Thymus (tissue), 11 donors: ENCODE data around the gene ATG7. TPM values are rescaled to one million over a fixed set of nuclear protein-coding genes. Genes with fewer than 3 reads are reported as not detected.
A peak's percentile ranks its signal among the peaks of the same experiment; 100 is the strongest.
"Not testable (repeated sequence)": the region's sequence is repeated elsewhere in the genome, so short reads cannot be mapped to it uniquely, and the experiment has no call there.

Experiments used
- DNase-seq, 9 donors: peaks; one replicate each; pipeline ENCODE4 v3.0.0-alpha.2; 2013; ENCODE audit warnings: low spot score in 9 of 9, low read depth in 6 of 9, missing footprints in 1 of 9
- H3K27ac ChIP-seq, 2 donors: one replicate each; pipeline ENCODE4 v1.5.1; 2013; ENCODE audit warnings: control low read depth in 1 of 2, low read depth in 1 of 2, low read length in 1 of 2, mild to moderate bottlenecking in 1 of 2, moderate library complexity in 1 of 2
- H3K27me3 ChIP-seq, 2 donors: one replicate each; pipeline ENCODE4 v1.5.1; 2013; ENCODE audit warnings: low read length in 1 of 2; ENCODE audit not compliant: control insufficient read depth in 2 of 2, insufficient read depth in 1 of 2
- H3K36me3 ChIP-seq, 2 donors: one replicate each; pipeline ENCODE4 v1.5.1; 2013; ENCODE audit warnings: low read length in 1 of 2, mild to moderate bottlenecking in 1 of 2, moderate library complexity in 1 of 2; ENCODE audit not compliant: control insufficient read depth in 2 of 2, insufficient read depth in 2 of 2
- H3K4me1 ChIP-seq, 2 donors: one replicate each; pipeline ENCODE4 v1.5.1; 2013; ENCODE audit warnings: low read length in 2 of 2; ENCODE audit not compliant: control insufficient read depth in 2 of 2, insufficient read depth in 2 of 2
- H3K4me3 ChIP-seq, 2 donors: one replicate each; pipeline ENCODE4 v1.5.1; 2013; ENCODE audit warnings: low read length in 2 of 2, control low read depth in 1 of 2, mild to moderate bottlenecking in 1 of 2
- H3K9me3 ChIP-seq, 2 donors: one replicate each; pipeline ENCODE4 v1.5.1; 2013; ENCODE audit warnings: low read length in 1 of 2, mild to moderate bottlenecking in 1 of 2; ENCODE audit not compliant: control insufficient read depth in 2 of 2, insufficient read depth in 1 of 2
- WGBS: extraction: QIAGEN DNeasy Blood & Tissue Kit; methylation state at CpG from one replicate; pipeline ENCODE4 v1.1.7; 2013; 5-methylcytosine and 5-hydroxymethylcytosine counted together
- polyA plus RNA-seq: library from polyadenylated mRNA; stranded (reverse); fragments of 200-250 nt; gene quantifications from one replicate; pipeline ENCODE4 v1.2.3, GENCODE V29; 2013
- total RNA-seq: library from RNA; stranded (reverse); fragments of 120-200 nt; gene quantifications from one replicate; pipeline ENCODE4 v1.2.4, GENCODE V29; 2013
- donor health status: healthy.

Gene ATG7
- total and polyA plus RNA-seq, 2 donors = 9.0 to 21.7 TPM

- not testable (repeated sequence) for H3K27me3 ChIP-seq, H3K36me3 ChIP-seq, DNase-seq, H3K4me3 ChIP-seq, H3K9me3 ChIP-seq, H3K27ac ChIP-seq, H3K4me1 ChIP-seq
- 98% methylated on average over 4 of the region's 4 CpGs for WGBS
Measured at GRCh38 chr3:11408324-11408859, 136.2 kb downstream of the ATG7 start.

GRCh38 chr3:11410564-11410963 is 138.4 kb downstream of the ATG7 start:
- no peak overlapping the region for H3K27ac ChIP-seq
- no peak overlapping the region for H3K4me3 ChIP-seq
- no peaks in the 10 kb centered on the region for H3K27me3 ChIP-seq
- H3K4me1 ChIP-seq = no peaks in the 10 kb centered on the region
- H3K36me3 ChIP-seq = no peaks in the 10 kb centered on the region
- peaks cover 0 to 5% of the 10 kb centered on the region in 2 donors for H3K9me3 ChIP-seq
- DNase-seq = no peak

- H3K9me3 ChIP-seq = peaks cover 0 to 5% of the 10 kb centered on the region in 2 donors
- H3K27me3 ChIP-seq = no peaks in the 10 kb centered on the region
Measured at GRCh38 chr3:11411956-11412355, 139.8 kb downstream of the ATG7 start.

GRCh38 chr3:11413071-11413470 is 140.9 kb downstream of the ATG7 start:
- no peak for DNase-seq
- H3K27ac ChIP-seq = no peak overlapping the region
- H3K9me3 ChIP-seq = no peaks in the 10 kb centered on the region
- no peak overlapping the region for H3K4me3 ChIP-seq
- H3K4me1 ChIP-seq = no peaks in the 10 kb centered on the region
- H3K36me3 ChIP-seq = no peaks in the 10 kb centered on the region
- 84% methylated on average over 4 of the region's 4 CpGs for WGBS
- H3K27me3 ChIP-seq = no peaks in the 10 kb centered on the region

More at GRCh38 chr3:11411956-11412355, 139.8 kb downstream of the ATG7 start:
- no peaks in the 10 kb centered on the region for H3K4me1 ChIP-seq
- no peak overlapping the region for H3K27ac ChIP-seq
- DNase-seq = no peak
- no peak overlapping the region for H3K4me3 ChIP-seq
- no peaks in the 10 kb centered on the region for H3K36me3 ChIP-seq

GRCh38 chr3:11415099-11415498 is 142.9 kb downstream of the ATG7 start:
- WGBS = 99% methylated on average over 1 of the region's 1 CpG

GRCh38 chr3:11420066-11420465 is 147.9 kb downstream of the ATG7 start:
- DNase-seq = no peak
- Histone ChIP-seq H3K4me1 (peaks cover 0 to 4% of the 10 kb centered on the region in 2 donors), H3K9me3 (no peaks in the 10 kb centered on the region), H3K27ac (no peak overlapping the region), H3K36me3 (no peaks in the 10 kb centered on the region), H3K4me3 (no peak overlapping the region), H3K27me3 (no peaks in the 10 kb centered on the region)
- WGBS = 41% methylated on average over 1 of the region's 1 CpG

More at GRCh38 chr3:11415099-11415498, 142.9 kb downstream of the ATG7 start:
- Histone ChIP-seq H3K36me3 (no peaks in the 10 kb centered on the region), H3K27me3 (no peaks in the 10 kb centered on the region), H3K4me3 (no peak overlapping the region), H3K4me1 (no peaks in the 10 kb centered on the region), H3K9me3 (no peaks in the 10 kb centered on the region), H3K27ac (no peak overlapping the region)
- DNase-seq = no peak

- H3K27me3 ChIP-seq = no peaks in the 10 kb centered on the region
- H3K4me1 ChIP-seq = peaks cover 0 to 4% of the 10 kb centered on the region in 2 donors
- DNase-seq = peak in 5 of 9 donors; percentile 2 to 37 (median 3)
- peak overlapping the region in 1 of 2 donors; percentile 12 for H3K27ac ChIP-seq
- no peak overlapping the region for H3K4me3 ChIP-seq
- H3K36me3 ChIP-seq = no peaks in the 10 kb centered on the region
- no peaks in the 10 kb centered on the region for H3K9me3 ChIP-seq
- WGBS = 71% methylated on average over 1 of the region's 1 CpG
Measured at GRCh38 chr3:11422291-11422690, 150.1 kb downstream of the ATG7 start.

- DNase-seq = no peak
- 93% methylated on average over 6 of the region's 6 CpGs for WGBS
Measured at GRCh38 chr3:11423868-11424267, 151.7 kb downstream of the ATG7 start.

GRCh38 chr3:11424277-11424676 is 152.1 kb downstream of the ATG7 start:
- Histone ChIP-seq H3K9me3 (no peaks in the 10 kb centered on the region), H3K36me3 (no peaks in the 10 kb centered on the region), H3K27me3 (no peaks in the 10 kb centered on the region), H3K4me1 (peaks cover 0 to 4% of the 10 kb centered on the region in 2 donors), H3K27ac (no peak overlapping the region), H3K4me3 (no peak overlapping the region)
- DNase-seq = no peak
- 99% methylated on average over 2 of the region's 2 CpGs for WGBS

More at GRCh38 chr3:11423868-11424267, 151.7 kb downstream of the ATG7 start:
- Histone ChIP-seq H3K27me3 (no peaks in the 10 kb centered on the region), H3K4me3 (no peak overlapping the region), H3K27ac (no peak overlapping the region), H3K36me3 (no peaks in the 10 kb centered on the region), H3K9me3 (no peaks in the 10 kb centered on the region), H3K4me1 (peaks cover 0 to 4% of the 10 kb centered on the region in 2 donors)
